Activated CD8-positive, alpha-beta memory T cell treated with anti-CD3 and anti-CD28 coated beads for 36 hours (primary cell): Measurements from ENCODE around the gene SLC25A21. TPM values are rescaled to one million over a fixed set of nuclear protein-coding genes. Genes with fewer than 3 reads are reported as not detected.

Experiments used
- CTCF ChIA-PET: fragments of 350-600 bp; sonication (Branson Sonifier 250); formaldehyde crosslinking; loops from one replicate; lab custom pipeline; 2021; ENCODE audit warnings: antibody characterized with exemption; lab: Charles Lee
- POLR2A ChIA-PET: fragments of 350-600 bp; sonication (Branson Sonifier 250); formaldehyde crosslinking; loops from one replicate; lab custom pipeline; 2021; ENCODE audit warnings: antibody characterized with exemption; lab: Charles Lee
- total RNA-seq, 2 experiments: library from RNA; stranded (reverse); gene quantifications; one replicate each; pipeline ENCODE4 v1.2.3, GENCODE V29; 2021

The SLC25A21 gene
- total RNA-seq, 2 experiments from 2014 or later: not detected

DNA sequence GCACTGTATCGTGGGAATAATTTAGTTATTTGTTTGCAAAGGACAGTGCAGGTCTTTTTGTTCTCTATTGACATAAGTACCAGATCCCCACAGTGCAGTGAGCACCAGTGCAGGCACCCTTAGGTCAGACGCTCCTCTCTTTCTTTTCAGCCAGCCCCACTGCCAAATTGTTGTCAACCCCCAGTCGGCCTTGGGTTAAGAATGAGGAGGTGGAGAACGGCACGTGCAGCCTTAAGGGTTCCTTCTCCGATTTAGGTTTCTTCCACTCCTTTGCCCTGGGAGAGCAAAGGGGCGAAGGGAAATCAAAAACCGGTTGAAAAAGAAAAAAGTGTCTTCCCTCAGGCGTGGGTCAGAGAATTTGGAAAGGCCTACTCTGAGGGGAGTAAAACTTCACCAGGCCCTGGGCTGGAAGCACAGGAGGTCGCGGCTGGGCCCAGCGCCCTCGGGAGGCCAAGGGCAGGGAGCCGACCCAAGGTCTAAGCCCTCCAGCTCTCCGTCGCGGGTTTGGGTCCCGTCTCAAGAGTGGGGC, 506.5 kb downstream of the SLC25A21 start:
- CTCF ChIA-PET: no interaction called here
- POLR2A ChIA-PET: no interaction called here

DNA sequence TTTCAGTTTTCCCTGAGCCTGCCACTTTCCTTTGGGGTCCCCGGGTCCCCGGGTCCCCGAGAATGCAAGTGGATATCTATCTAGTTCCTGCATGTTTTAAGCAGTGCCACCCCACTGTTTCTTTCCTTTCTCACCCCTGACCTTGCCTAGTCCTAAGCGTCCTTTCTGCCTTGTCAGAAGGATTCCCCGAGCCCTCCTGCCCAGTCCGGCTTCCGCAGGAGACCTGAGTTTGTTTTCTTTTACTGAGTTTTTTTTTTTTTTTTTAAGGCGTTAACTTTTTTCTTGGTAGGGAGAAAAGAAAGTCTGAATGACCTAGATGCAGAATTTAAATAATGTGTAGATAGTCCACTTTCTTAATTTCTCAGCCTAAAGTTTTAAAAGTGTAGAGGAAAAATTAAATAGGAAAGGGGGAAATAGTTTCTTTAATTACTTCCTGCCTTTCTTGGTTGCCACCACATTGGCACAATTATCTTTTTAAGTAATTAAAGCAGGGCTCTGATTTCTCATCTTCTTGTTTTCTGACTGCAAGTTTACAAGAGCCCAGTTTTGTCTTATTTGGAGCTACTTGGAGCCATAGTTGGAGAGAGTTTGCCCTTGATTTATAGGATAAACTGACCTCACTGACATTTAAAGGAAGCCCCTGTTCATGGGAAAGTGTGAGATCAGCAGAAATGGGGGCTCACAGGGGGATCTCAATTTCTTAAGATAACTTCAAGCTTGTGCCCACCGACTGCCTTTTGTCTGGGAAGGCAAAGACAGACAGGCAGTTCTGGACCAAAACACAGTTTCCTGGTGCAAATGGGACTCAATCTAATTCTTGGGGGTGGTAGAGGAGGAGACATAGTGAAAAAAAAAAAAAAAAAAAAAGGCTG, 507.8 kb downstream of the SLC25A21 start:
- CTCF ChIA-PET: interaction anchor here (0.7 kb wide), 1 partner anchor 1158 kb away, joined by 4 read pairs; no protein-coding TSS in a partner anchor

DNA sequence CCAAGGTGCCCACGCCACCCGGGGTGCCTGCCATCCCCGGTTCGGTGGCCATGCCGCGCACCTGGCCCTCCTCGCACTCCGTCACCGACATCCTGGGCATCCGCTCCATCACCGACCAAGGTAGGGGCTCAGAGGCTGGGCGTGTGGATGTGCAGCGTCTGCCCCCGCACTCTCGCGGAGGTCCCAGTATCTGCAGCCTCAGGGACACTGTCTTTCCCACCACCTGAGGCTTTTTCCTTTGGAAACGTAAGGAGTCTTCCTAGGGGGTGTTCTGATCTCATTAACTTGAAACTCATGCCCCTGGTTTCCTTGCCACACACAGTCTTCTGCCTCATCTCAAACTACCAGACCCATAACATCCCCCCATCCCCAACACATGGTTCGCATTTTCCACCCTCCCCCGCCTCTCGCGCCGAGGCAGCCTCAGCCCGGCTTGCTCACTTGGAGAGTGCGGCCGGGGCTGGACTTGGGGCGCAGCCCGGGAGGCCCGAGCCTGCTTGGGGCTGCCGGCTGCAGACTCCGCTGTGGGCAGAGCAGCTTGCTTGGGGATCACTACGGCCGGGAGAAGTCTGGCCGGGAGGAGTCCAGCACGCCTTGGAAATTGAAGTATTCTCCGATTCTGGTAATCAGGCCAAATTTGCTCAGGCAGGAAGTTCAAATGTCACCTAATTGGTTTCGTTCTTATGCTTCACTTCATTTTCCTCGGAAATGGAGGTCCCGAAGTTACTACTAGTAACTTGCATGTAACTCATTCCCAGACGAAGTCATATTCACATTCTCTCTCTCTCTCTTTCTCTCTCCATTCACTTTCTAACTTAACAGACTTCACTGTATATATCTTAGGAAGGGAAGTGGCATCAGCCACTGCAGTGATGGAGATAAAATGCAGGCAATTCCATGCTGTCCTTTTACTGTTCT, 508.7 kb downstream of the SLC25A21 start:
- ChIA-PET CTCF (no interaction called here), POLR2A (no interaction called here)

More for the DNA sequence above, 507.8 kb downstream of the SLC25A21 start:
- POLR2A ChIA-PET: no interaction called here

DNA sequence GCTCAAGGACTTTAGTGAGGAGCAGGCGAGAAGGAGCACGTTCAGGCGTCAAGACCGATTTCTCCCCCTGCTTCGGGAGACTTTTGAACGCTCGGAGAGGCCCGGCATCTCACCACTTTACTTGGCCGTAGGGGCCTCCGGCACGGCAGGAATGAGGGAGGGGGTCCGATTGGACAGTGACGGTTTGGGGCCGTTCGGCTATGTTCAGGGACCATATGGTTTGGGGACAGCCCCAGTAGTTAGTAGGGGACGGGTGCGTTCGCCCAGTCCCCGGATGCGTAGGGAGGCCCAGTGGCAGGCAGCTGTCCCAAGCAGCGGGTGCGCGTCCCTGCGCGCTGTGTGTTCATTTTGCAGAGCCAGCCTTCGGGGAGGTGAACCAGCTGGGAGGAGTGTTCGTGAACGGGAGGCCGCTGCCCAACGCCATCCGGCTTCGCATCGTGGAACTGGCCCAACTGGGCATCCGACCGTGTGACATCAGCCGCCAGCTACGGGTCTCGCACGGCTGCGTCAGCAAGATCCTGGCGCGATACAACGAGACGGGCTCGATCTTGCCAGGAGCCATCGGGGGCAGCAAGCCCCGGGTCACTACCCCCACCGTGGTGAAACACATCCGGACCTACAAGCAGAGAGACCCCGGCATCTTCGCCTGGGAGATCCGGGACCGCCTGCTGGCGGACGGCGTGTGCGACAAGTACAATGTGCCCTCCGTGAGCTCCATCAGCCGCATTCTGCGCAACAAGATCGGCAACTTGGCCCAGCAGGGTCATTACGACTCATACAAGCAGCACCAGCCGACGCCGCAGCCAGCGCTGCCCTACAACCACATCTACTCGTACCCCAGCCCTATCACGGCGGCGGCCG, 509.6 kb downstream of the SLC25A21 start:
- ChIA-PET POLR2A (no interaction called here), CTCF (interaction anchor here (0.7 kb wide), 1 partner anchor 142 kb away, joined by 3 read pairs; no protein-coding TSS in a partner anchor)

DNA sequence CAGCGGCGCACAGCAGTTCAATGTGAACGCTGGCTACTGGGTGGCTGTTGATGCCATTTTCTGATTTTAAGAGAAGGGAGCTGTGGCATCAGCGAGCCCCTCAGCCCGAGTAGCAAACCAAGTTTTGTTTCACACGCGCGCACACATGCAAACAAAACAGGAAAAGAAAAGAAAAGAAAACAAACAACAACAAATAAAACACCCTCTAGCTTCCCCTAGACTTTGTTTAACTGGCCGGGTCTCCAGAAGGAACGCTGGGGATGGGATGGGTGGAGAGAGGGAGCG, 510.2 kb downstream of the SLC25A21 start:
- POLR2A ChIA-PET: no interaction called here
- CTCF ChIA-PET: interaction anchor here (0.7 kb wide), 1 partner anchor 141 kb away, joined by 3 read pairs; no protein-coding TSS in a partner anchor

DNA sequence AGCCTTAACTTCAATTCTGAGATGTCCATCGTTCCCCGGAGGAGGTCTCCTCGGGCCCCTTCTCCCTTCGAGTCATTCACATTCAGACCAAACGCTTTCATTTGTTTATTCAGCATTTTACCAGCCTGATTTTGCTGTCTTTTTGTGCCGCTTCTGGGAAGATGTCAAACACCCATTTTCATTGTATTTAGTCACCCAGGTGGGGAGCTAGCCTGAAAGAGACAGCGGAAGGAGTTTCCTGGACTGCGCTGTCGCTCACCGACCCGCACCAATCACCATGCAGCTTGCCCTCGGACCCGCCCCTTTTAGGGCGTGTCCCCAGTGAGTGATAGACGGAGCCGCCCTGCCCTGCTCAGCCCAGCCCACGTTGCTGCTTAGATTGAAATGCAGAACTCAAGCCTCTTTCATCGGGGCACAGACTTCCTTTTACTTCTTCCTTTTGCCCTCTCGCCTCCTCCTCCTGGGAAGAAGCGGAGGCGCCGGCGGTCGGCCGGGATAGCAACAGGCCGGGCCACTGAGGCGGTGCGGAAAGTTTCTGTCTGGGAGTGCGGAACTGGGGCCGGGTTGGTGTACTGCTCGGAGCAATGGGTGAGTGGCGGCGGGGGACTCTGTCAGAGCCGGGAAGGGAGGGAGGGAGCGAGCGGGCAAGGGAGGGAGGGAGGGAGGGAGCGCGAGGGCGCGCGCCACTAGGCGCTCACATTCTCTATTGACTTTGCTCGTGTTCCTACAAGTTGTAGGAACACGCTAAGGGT, 510.7 kb downstream of the SLC25A21 start, which contains the start of gene PAX9:
Gene PAX9, plus strand, starts transcription at position 355 of the 752 bp plus-strand sequence. Its CDS starts 230 bp downstream, at position 585.
- ChIA-PET POLR2A (no interaction called here), CTCF (interaction anchor here (0.7 kb wide), 1 partner anchor 141 kb away, joined by 3 read pairs; no protein-coding TSS in a partner anchor)

DNA sequence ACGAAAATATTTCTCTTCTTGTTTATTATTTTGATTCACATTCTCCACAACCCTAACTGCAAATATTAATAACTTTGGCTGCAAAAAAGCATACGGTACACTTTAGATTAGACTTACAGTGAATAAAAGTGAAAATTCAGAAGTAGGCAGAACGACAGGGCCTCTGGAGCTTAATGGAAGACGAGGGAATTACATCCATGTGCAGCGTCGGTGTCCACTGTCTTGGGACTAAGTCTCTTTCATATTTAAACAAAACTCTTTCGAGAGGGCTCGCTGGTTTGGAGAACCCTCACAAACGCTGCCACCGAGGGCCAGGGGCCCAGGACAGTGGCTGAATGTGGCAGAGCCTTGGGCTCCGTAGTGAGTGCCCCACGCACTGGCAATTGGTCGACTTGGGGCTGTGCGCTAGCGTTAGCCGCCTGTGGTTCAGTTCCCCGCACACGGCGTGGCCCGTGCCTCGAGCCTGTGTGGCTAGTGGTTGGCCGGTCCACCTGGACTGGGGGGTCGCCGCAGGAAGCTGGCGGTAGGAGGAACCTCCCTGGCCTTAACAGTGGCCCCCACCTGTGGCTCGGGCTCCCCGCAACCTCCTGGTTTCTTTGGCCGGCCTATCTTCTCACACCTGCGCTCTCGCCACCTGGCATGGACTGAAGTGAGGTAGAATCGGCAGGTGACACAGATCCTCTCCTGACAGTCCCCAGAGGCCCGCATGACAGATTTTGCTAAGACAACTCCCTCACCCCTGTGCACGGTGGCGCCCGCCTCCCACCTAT, 511.5 kb downstream of the SLC25A21 start:
- ChIA-PET CTCF (no interaction called here), POLR2A (no interaction called here)

DNA sequence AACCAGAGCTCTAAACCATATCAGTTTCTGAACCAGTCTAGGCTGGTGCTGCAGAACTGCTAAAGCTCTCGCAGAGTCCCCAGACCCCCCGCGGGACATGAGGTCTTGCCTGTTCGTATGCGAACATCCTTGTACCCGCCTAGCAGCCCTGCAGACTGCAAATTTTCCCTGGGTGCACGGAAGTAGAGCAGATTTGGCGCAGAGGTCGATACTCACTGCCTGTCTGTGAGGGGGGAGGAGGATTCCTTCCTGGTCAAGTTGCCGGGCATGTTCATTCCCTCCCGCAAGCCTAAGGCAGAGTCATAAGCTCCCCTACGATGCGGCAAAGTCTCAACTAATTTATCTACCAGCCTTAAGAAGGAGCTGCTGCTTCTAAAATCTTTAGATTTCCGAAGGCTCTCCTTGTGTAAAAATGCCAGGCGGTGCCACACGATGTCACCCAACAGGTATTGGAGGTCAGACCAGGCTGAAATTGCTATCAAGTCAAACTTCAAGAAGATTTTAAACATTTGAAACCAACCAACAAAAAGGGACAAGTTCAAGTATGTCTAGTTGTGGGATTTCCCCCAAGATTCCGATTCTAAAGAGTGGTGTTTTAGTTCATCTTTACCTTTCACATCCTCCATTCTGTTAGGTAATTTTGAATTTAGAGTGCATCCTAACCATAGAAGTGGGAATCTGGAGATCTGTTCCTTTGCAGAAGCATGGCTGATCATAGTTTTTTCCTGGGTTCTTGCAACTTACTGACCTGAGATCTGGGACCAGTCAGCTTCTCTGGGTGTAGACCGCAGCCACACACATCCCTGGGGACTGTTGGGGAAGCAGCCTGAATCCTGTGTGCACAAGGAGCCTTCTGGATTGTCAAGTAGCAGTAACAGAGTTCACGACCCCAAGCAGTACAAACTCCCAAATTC, 512.3 kb downstream of the SLC25A21 start:
- ChIA-PET CTCF (no interaction called here), POLR2A (no interaction called here)

DNA sequence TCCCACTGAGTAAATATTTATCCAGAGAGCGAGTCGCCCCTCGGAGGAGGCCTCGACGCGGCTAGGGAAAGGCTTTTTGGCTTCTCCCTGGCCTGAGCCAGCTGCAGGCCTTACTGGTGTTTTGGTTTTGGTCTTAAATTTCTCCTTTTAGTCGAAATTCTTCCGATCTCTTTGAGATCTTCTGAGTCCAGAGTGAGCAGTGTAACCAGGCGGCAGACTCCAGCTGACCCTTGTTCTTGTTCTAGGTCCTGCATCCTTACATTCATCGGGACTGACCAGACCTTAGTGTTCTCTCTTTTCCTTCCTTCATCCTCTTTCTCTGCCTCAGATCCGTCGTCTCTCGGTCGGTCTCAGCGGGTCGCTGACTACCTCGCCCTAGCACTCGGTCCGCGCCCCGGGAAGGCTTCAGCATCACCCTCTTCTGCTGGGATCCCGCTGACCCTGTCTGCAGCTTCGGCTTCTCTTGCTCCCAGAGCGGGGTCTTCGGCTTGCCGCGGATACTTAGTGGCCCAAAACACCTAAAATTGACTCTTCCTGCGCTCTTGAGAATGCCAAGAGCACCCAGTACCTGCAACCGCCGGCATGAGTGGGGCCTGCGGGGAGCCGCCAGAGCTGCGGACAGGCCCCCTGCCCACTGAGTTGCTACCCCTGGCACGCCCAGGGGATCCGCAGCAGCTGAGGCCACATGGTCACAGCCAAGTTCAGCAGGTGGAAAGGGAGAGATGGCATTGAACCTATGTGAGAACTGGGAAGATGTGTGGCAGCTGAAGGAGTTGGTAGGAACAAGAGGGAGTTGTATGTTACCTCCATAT, 513.2 kb downstream of the SLC25A21 start:
- CTCF ChIA-PET: no interaction called here

DNA sequence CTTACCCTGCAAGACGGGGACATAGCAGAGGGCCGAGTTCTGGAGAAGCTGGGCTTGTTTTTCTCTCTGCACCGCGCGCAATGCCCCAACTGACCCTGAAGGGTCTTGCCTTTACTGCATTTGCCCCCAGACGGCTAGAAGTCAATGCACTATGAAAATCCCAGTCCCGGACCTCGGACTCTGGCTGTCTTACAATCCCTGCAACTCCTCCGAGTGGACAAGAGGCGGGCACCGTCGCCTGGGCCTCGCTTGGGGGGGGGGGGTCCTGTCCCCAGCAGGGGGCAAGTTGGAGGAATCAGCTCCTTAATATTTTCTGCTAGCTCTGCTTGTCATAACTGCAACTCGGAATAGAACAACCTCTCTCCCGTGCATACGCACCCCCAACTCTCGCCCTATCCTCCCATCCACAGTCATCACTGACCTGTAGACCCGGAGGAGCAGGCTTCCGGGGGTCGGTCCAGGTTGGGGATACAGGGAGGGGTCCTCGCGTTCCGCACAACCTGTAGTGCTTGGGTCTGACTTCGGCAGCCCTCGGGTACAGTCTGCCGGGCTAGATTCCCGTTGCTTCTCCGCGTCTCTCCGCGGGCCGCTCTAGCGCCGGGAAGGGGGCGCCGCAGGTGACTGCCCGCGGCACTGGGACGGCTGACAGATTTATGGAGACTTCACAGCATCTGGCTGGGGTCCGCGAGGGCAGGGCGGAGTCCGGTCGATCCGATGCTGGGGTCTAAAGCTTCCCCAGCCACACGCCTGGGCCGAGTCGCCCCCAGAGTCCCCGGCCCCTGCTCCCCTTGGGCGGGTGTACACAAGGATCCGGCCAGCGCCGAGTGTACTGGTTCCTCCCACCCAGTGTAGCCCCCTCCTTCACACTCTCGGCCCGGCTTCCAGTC, 514.0 kb downstream of the SLC25A21 start:
- CTCF ChIA-PET: no interaction called here
- POLR2A ChIA-PET: no interaction called here

More for the DNA sequence above, 513.2 kb downstream of the SLC25A21 start:
- POLR2A ChIA-PET: no interaction called here

DNA sequence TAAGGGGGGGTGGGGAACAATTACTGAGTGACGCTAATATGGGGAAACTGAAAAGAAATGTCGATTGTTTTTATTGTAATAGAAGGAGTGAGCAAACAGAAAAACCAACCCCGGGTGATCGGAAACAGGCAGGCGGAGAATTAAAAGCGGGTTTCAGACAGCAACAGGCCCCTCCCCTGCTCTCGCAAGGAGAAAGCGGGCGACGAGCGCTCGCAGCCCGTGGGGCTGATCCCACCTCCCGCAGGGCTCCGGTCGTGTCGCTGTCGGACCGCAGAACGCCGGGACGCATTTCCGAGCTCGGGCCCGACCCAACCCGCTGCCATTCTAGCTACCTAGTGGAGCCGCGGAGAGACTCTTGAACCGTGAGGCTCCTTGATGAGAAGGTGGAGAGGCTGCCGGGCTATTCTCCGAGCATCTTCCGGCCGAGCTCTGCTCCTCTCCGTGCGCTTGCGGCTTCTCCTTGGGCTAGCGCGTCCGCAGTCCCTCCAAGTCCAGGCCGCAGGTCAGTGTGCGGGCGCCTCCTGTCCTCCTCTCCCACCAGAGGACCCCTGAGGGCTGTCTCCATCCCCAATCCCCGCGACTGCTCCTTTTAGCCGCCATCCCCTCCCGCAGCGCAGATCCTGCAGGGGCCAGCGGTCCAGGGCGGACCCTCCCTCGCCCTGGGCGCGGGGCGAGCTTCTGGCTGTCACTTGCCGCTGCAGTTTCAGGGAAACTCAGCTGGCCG, 514.8 kb downstream of the SLC25A21 start:
- ChIA-PET POLR2A (no interaction called here), CTCF (no interaction called here)

DNA sequence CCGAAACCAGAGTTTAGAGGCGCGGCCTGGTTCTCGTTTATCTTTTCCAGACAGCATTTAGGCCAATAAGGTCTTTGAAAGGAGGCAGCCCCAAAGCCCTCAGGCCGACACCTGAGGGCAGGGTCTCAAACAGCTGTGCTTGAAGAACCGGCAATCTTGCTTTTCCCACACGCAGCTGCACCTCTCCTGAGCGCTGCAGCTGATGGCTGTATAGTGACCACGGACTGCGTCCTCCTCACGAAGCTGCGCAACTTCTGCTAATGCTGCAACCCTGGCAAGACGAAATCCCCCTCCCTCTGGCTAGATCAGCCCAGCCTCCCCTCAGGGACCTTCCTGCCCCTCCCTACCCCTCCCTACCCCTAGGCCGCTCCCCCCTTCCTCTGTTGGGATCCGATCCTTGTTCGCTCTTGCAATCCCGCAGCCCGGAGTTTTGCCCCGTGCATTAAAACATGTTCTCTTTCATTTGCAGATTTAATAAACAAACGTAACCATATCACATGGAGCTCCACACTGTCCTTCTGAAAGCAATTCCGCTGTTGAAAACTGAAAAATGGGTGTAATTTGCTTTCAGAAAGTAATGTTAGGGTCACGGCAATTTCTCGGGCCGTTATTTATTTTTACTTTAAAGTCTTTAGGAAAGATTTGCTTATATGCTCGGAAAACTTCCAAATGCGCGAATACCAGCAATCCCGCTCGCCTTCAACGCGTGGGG, 515.6 kb downstream of the SLC25A21 start:
- ChIA-PET CTCF (no interaction called here), POLR2A (no interaction called here)

DNA sequence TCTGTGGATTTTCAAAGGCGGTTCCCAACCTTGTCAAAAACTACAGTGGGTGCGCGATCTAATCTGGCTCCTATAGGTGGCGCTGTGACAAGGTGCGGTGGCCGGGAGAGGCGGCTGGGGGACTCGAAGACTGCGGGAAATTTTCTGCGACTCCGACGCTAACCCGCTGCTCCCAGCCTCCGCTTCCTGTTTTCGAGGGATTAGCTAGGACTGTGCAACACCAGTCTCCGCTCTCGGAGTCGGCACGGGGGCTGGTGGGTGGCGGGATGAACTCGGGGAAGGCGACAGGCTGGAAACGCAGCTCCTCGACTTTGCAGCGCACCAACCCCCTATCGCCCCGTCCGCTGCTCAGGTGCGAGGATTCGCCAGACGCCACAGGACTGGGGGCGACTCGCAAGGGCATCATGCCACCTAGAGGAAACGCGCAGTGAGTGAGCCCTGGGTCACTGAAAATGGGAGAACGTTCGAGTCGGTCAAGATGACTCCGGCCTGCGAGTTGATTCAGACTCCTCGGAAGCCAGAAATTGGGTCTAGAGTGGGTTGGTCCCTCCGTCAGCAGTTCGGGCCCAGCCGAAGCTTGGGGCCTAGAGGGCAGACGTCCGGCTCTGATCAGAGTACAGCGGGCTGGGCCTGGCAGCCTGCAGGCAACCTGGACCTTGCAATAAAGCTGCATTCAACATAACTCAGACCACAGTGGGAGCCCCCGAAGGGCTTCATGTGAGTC, 516.3 kb downstream of the SLC25A21 start:
- ChIA-PET CTCF (no interaction called here), POLR2A (no interaction called here)
